Muscle of back (tissue), 11 donors: ENCODE results near the gene EVI5. TPM values are rescaled to one million over a fixed set of nuclear protein-coding genes. Genes with fewer than 3 reads are reported as not detected.

Experiments
- DNase-seq, 3 donors: peaks; one replicate each; pipeline versions ENCODE4 v3.0.0 to v3.0.0-alpha.2; 2013
- polyA plus RNA-seq, 10 donors: library from polyadenylated mRNA; unstranded; fragments of 120-200 nt; gene quantifications; one replicate each; pipeline ENCODE4 v1.2.1, GENCODE V29; 2013; ENCODE audit not compliant: insufficient read length in 10 of 10

The EVI5 gene
- polyA plus RNA-seq, 10 donors = 9.7 to 17.5 (median 13.9) TPM

DNA sequence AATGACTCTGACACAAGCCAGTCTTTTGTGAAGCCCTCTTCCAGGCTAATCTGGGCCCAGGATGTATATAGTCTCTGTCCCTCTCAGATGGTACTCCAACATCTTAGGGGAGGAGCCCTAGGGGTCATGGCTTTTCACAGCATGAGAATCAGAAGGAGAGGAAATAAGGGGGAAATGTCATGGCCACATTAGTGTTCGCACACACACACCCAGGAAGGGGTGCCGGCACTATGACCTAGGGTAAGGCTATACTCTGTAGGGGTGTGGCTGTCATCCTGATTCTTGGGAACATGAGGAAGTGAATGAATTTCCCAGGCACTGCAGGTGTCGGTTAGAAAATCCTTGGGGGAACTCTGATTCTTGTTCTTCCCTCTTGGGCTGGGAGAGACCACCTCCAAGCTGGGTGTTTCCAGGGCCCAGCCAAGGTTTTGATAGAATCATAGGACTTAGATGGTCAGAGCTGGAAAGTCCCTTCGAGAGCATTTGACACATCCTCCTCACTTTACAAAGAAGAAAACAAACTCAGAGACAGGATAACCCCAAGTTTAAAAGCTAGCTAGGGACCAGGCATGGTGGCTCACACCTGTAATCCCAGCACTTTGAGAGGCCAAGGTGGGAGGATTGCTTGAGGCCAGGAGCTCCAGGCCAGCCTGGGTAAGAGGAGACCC, 320.2 kb downstream of the EVI5 start:
- DNase-seq = no peak

DNA sequence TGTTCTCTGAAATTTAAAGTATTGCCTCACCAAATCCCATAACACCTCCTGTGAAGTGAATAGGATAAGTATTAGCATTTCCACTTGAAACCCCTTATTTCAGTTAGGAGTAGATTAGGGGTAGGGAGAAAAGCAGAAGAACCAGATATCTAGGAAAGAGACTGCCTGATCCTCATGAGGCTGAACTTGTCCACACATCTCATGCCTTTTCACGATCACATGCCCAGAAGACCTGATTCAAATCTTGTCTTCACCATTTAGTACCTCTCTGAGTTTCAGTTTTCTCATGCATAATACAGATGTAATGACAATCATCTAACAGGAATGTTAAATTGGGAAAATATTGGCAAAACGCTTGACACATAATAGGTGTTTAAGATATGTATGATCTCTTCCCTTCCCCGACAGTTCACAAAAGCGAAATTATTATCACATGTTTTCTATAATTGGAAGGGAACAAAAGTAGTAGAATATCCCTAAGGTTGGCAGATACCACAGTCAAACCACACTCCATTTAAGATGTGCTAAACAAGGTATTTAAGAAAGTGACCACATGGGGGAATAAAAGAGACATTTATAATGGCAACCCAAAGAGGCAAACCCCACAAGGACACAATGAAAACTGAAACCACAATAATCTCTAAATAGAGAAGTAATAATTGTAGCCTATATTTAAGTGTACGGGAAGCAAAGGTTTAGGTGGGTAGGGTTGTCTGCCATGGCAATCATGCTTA, 323.4 kb downstream of the EVI5 start:
- no peak for DNase-seq

DNA sequence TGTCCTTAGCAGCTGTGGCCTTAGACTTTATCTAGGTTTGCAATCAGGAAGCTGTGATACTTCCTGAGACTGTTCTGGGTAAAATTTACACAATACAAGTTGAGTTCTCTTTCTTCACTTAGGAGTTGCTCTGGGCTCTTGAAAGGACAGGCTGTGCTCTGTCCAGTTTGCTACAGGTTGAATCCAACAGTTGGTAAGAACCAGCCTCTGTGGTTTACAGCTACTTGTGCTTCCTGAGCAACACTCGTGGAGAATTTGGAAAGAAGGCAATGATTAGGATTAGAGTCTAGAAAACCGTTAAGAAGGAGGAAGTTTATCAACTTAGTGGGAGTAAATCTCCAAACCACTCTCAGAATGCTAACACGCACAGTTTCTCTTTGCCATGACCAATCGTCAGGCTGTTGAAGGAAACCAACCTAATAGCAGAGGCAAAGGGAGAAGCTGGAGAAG, 325.0 kb downstream of the EVI5 start:
- peak in 1 of 3 donors; percentile 27 for DNase-seq

Other genes with a start within 250 kb of the EVI5 start
- gene RPL5, start 46.9 kb upstream of the EVI5 start, polyA plus RNA-seq = 1,000 to 10,000 TPM; 2,157 to 3,057 (median 2,691) TPM
- gene DIPK1A, start 176.4 kb upstream of the EVI5 start, polyA plus RNA-seq = 10 to 100 TPM; 10.2 to 14.5 (median 11.8) TPM